GM12872 (cell line): ENCODE measurements around the gene RPL6.

Experiments used
- TF ChIP-seq, protein P1 (sequence below): IDR thresholded peaks from 3 replicates; pipeline ENCODE4 v1.5.1; 2011; ENCODE audit warnings: low read depth, mild to moderate bottlenecking, low read length, moderate library complexity; ENCODE audit not compliant: insufficient read depth

The RPL6 gene

DNA sequence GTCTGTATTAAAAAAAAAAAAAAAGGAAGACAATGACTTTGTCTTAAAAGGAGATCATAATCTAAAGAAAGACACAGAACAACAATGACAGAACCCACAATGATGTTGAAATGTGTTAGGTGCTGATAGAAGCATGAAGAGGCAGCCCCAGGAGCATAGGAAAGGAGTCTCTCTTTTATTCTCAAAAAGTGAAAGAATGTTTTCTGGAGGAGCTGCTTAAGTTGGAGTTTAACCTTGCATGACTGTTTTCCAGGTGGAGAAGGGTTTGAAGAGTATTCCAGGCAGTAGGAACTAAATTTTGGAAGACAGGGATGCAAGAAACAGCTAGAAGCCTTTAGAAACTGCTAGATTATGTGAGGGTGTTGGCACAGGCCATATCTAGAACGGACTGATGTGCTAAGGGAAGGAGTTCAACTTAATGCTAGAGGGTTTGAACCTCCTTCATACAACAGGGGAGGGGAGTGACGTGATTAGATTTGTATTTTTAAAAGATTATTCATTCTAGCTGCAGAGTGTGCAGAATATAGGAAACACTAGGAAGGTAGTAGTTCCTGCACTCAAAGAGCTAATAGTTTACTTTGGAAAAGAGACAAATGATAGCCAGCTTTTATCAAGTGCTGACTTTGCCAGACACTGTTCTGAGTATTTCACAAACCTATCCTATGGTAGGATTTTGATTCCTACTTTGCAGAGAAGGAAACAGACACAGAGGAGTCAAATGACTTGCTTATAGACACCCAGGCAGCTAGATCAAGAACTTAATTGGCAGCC is 4.6 kb upstream of the RPL6 start:
- TF ChIP-seq, protein P1, sequence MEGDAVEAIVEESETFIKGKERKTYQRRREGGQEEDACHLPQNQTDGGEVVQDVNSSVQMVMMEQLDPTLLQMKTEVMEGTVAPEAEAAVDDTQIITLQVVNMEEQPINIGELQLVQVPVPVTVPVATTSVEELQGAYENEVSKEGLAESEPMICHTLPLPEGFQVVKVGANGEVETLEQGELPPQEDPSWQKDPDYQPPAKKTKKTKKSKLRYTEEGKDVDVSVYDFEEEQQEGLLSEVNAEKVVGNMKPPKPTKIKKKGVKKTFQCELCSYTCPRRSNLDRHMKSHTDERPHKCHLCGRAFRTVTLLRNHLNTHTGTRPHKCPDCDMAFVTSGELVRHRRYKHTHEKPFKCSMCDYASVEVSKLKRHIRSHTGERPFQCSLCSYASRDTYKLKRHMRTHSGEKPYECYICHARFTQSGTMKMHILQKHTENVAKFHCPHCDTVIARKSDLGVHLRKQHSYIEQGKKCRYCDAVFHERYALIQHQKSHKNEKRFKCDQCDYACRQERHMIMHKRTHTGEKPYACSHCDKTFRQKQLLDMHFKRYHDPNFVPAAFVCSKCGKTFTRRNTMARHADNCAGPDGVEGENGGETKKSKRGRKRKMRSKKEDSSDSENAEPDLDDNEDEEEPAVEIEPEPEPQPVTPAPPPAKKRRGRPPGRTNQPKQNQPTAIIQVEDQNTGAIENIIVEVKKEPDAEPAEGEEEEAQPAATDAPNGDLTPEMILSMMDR, result no peak

DNA sequence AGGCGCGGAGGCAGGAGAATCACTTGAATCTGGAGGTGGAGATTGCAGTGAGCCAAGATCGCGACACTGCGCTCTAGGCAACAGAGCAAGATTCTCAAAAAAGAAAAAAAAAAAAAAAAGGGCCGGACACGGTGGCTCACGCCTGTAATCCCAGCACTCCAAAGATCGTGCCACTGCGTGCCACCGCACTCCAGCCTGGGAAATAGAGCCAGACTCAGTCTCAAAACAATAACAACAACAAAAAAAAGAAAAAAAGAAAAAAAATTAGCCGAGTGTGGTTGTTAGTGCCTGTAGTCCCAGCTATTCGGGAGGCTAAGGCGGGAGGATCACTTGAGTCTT is 470 bp upstream of the RPL6 start:
- TF ChIP-seq, protein P1, result no peak

DNA sequence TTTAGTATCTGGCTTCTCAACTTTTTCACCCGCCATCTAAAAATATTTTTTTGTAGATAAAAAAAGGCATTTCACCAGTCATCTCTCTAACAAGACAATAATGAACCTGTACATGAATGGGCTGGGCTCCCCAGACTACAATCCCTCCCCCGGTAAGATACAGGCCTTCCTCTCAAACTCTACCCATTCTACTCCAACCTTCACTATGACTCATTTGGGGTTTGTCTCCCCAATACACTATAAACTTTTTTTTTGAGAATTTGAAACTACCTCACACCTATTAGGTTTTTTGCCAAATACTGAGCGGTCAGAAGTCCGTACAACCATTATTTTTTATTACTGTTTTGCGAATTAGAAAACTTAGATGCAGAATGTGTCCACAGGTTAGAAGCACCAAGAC is 784 bp downstream of the RPL6 start:
- TF ChIP-seq, protein P1, result no peak

DNA sequence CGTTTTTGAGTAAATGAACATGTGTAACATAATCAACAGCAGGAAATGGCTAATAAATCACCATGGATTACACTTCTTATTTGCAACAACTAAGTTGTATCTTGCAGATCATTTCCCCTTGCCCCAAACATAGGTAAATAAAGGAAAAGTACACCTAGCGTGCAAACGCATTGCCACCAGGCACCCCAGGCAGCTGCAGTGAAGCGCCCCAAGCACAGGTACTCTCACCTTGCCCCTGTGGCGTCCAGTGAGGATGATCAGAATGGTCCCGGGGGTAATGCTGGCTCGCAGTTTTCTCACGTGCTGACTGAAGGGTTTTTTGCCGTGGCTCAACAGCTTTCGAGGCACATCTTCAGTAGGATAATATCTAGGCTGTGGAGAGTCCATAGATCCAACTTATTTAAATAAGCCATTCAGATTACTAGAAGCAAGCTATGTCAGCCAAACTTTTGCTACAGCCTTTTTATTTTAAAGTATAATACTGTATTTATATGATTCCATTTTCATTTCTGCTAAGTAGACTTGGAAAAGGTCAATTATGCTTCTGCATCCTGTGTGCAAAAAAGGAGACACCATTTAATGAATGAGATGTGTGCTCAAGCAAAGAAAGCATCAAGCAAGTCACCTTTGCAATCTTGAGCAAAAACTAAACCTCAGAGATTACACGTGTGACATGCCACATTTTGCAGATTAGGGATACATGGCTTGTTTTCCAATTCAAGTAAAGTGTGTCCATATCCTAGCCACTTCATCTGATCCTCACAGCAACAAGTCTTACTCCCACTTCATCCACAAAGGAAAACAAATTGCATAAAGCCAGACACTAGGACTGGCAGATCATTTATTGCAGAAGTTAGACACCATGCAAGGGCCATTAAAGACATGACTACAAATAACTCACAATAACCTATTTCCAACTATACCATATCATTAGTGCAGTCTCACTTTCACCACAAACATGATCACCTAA is 2.6 kb downstream of the RPL6 start:
- TF ChIP-seq, protein P1, result no peak

DNA sequence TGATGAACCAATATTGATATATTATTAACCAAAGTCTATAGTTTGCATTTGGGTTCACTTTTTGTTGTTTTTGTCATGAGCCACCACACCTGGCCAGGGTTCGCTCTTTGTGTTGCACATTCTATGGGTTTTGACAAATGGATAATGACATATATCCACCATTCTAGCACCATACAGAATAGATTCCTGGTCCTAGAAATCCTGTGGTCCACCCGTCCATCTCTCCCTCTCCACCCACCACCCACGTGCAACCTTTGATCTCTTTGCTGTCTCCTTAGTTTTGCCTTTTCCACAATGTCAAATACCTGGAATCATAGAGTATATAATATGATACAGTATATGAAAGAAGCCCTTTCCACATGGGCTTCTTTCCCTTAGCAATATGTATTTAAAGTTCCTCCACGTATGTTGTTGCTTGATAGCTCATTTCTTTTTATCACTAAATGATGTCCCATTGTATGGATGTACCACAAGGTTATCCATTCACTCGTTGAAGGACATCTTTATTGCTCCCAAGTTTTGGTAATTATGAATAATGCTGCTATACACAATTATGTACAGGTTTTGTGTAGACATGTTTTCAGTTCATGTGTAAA is 7.4 kb downstream of the RPL6 start:
- TF ChIP-seq, protein P1, result no peak

DNA sequence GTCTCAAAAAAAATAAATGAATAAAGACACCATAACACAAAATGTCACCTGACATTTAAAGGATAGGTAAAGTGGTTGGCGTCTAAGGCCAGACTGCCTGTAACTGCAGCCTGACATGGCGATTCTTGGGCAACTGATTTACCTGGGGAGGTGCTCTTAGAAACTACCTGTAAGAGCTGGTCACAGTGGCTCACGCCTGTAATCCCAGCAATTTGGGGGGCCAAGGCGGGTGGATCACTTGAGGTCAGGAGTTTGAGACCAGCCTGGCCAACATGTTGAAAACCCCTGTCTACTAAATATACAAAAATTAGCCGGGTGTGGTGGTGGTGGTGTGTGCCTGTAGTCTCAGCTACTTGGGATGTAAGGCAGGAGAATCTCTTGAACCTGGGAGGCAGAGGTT is 8.4 kb downstream of the RPL6 start:
- TF ChIP-seq, protein P1, result no peak

DNA sequence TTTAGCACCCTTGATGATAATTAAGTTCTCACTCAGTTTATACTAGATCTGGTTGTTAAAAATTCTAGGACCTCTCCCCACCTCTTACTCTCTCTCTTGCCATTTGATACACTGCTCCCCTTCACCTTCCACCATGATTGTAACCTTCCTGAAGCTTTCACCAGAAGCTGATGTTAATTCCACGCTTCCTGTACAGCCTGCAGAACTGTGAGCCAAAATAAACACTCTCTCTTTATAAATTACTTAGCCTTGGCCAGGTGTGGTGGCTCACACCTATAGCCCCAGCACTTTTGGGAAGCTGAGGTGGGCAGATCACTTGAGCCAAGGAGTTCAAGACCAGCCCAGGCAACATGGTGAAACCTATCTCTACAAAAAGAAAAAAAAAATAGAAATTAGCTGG is 16.1 kb downstream of the RPL6 start:
- TF ChIP-seq, protein P1, result no peak
